Trophoblast cell (in vitro differentiated cells and primary cell): ENCODE measurements around the gene LRRFIP1.
"Not testable (repeated sequence)": the region's sequence is repeated elsewhere in the genome, so short reads cannot be mapped to it uniquely, and the experiment has no call there.

Source experiments
- DNase-seq, 2 donors: peaks; one replicate each; pipeline ENCODE4 v3.0.0-alpha.2; 2016
- H2AFZ ChIP-seq: 2 replicates; pipeline ENCODE4 v1.6.1; 2013; ENCODE audit warnings: low read length, moderate library complexity, mild to moderate bottlenecking; ENCODE audit not compliant: insufficient read depth, poor library complexity
- H2AK5ac ChIP-seq: 2 replicates; pipeline ENCODE4 v1.6.1; 2013; ENCODE audit warnings: mild to moderate bottlenecking, low read length
- H2BK120ac ChIP-seq: 2 replicates; pipeline ENCODE4 v1.6.1; 2013; ENCODE audit warnings: low read length, mild to moderate bottlenecking, moderate library complexity; ENCODE audit not compliant: insufficient read depth, poor library complexity
- H2BK12ac ChIP-seq: 2 replicates; pipeline ENCODE4 v1.6.1; 2013; ENCODE audit warnings: mild to moderate bottlenecking, low read length, moderate library complexity
- H2BK5ac ChIP-seq: 2 replicates; pipeline ENCODE4 v1.6.1; 2013; ENCODE audit warnings: low read length, low read depth, moderate library complexity, mild to moderate bottlenecking; ENCODE audit not compliant: poor library complexity
- H3K14ac ChIP-seq: 2 replicates; pipeline ENCODE4 v1.6.1; 2013; ENCODE audit warnings: mild to moderate bottlenecking, low read length
- H3K18ac ChIP-seq: 2 replicates; pipeline ENCODE4 v1.6.1; 2013; ENCODE audit warnings: mild to moderate bottlenecking, low read length
- H3K23ac ChIP-seq: 2 replicates; pipeline ENCODE4 v1.6.1; 2013; ENCODE audit warnings: low read length
- H3K27ac ChIP-seq: 2 replicates; pipeline ENCODE4 v1.5.1; 2013; ENCODE audit warnings: low read depth, mild to moderate bottlenecking, inconsistent platforms, low read length, moderate library complexity
- H3K27me3 ChIP-seq: 2 replicates; pipeline ENCODE4 v1.6.1; 2013; ENCODE audit warnings: inconsistent platforms, mild to moderate bottlenecking, low read length, moderate library complexity; ENCODE audit not compliant: insufficient read depth
- H3K36me3 ChIP-seq, 2 experiments: 1 replicate in 1 of 2; 2 replicates in 1 of 2; pipeline ENCODE4 v1.6.1; 2013; ENCODE audit warnings: low read length in 2 of 2, mild to moderate bottlenecking in 2 of 2, moderate library complexity in 1 of 2; ENCODE audit not compliant: insufficient read depth in 2 of 2, control insufficient read depth in 1 of 2
- H3K4ac ChIP-seq: 2 replicates; pipeline ENCODE4 v1.6.1; 2013; ENCODE audit warnings: low read depth, mild to moderate bottlenecking, low read length, moderate library complexity
- H3K4me1 ChIP-seq, 2 experiments: 1 replicate in 1 of 2; 2 replicates in 1 of 2; pipeline ENCODE4 v1.6.1; 2013; ENCODE audit warnings: low read length in 2 of 2, mild to moderate bottlenecking in 2 of 2, moderate library complexity in 1 of 2; ENCODE audit not compliant: insufficient read depth in 2 of 2, control insufficient read depth in 1 of 2
- H3K4me2 ChIP-seq: 2 replicates; pipeline ENCODE4 v1.6.1; 2013; ENCODE audit warnings: inconsistent platforms, mild to moderate bottlenecking, low read length, moderate library complexity
- H3K4me3 ChIP-seq: 2 replicates; pipeline ENCODE4 v1.5.1; 2013; ENCODE audit warnings: mild to moderate bottlenecking, low read depth, low read length, inconsistent platforms
- H3K79me1 ChIP-seq: one replicate; pipeline ENCODE4 v1.6.1; 2013; ENCODE audit warnings: low read length
- H3K79me2 ChIP-seq: 2 replicates; pipeline ENCODE4 v1.6.1; 2013; ENCODE audit warnings: low read length, mild to moderate bottlenecking; ENCODE audit not compliant: control insufficient read depth, insufficient read depth, poor library complexity
- H3K9ac ChIP-seq: 2 replicates; pipeline ENCODE4 v1.6.1; 2013; ENCODE audit warnings: mild to moderate bottlenecking, low read length
- H3K9me3 ChIP-seq: 2 replicates; pipeline ENCODE4 v1.6.1; 2013; ENCODE audit warnings: low read depth, mild to moderate bottlenecking, control low read depth, inconsistent platforms, low read length; ENCODE audit not compliant: insufficient read depth
- H4K12ac ChIP-seq: 2 replicates; pipeline ENCODE4 v1.6.1; 2013; ENCODE audit warnings: low read depth, mild to moderate bottlenecking, low read length, moderate library complexity
- H4K8ac ChIP-seq: 2 replicates; pipeline ENCODE4 v1.6.1; 2013; ENCODE audit warnings: low read depth, mild to moderate bottlenecking, low read length, moderate library complexity
- H4K91ac ChIP-seq: one replicate; pipeline ENCODE4 v1.6.1; 2013; ENCODE audit warnings: low read depth, mild to moderate bottlenecking, low read length, moderate library complexity
- WGBS: extraction: QIAGEN DNeasy Blood & Tissue Kit; methylation state at CpG from one replicate; pipeline ENCODE4 v1.1.7; 2013; ENCODE audit warnings: missing lambda C conversion rate; ENCODE audit not compliant: insufficient read length, insufficient coverage; ENCODE audit errors: extremely low coverage; 5-methylcytosine and 5-hydroxymethylcytosine counted together

Gene LRRFIP1

GRCh38 chr2:237604391-237604790, 23.0 kb upstream of the LRRFIP1 start:
- WGBS: no CpG with 5 or more reads among the region's 11 CpGs
- DNase-seq: no peak
- H3K18ac ChIP-seq: no peak overlapping the region
- H3K23ac ChIP-seq: no peak overlapping the region
- H2BK120ac ChIP-seq: no peak overlapping the region
- peaks cover 4% of the 10 kb centered on the region for H3K9me3 ChIP-seq
- no peak overlapping the region for H3K9ac ChIP-seq
- no peaks in the 10 kb centered on the region for H3K36me3 ChIP-seq
- no peak overlapping the region for H4K91ac ChIP-seq
- no peak overlapping the region for H2BK5ac ChIP-seq
- H4K12ac ChIP-seq: no peak overlapping the region
- H3K79me2 ChIP-seq: no peaks in the 10 kb centered on the region
- no peak overlapping the region for H3K27ac ChIP-seq
- H3K4me3 ChIP-seq: no peak overlapping the region
- H2BK12ac ChIP-seq: no peak overlapping the region
- H2AFZ ChIP-seq: no peak overlapping the region
- H3K4me2 ChIP-seq: no peak overlapping the region
- H3K4ac ChIP-seq: no peak overlapping the region
- H3K79me1 ChIP-seq: peaks cover 2% of the 10 kb centered on the region
- H4K8ac ChIP-seq: no peak overlapping the region
- H3K27me3 ChIP-seq: no peaks in the 10 kb centered on the region
- H2AK5ac ChIP-seq: peak overlapping the region; percentile 1
- no peak overlapping the region for H3K14ac ChIP-seq
- peaks cover 17 to 22% of the 10 kb centered on the region in 2 experiments for H3K4me1 ChIP-seq

DNA sequence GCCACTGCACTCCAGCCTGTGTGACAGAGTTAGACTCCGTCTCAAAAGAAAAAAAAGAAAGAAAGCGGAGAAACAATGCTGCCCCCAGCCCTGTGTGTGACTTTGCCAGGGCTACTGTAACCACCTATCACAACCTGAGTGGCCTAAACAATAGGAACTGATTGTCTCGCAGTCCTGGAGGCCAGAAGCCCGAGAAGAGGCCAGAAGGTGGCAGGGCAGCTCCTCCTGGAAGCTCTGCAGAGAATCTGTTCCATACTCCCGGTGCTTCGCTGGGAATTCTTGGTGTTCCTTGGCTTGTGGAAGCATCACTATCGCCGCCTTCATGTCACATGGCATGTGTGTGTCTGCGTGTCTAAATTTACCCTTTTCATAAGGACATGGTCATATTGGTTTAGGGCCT, 22.4 kb upstream of the LRRFIP1 start:
- H4K8ac ChIP-seq: no peak overlapping the region
- H2AK5ac ChIP-seq: no peak overlapping the region
- no peak overlapping the region for H3K4ac ChIP-seq
- H2BK5ac ChIP-seq: no peak overlapping the region
- H3K23ac ChIP-seq: no peak overlapping the region
- no peaks in the 10 kb centered on the region for H3K27me3 ChIP-seq
- no peaks in the 10 kb centered on the region for H3K79me2 ChIP-seq
- H3K79me1 ChIP-seq: peaks cover 2% of the 10 kb centered on the region
- H3K9me3 ChIP-seq: peaks cover 4% of the 10 kb centered on the region
- no peak overlapping the region for H3K4me3 ChIP-seq
- no peak overlapping the region for H3K9ac ChIP-seq
- no peak overlapping the region for H2AFZ ChIP-seq
- WGBS: no CpG with 5 or more reads among the region's 9 CpGs
- no peak overlapping the region for H4K12ac ChIP-seq
- peak in 1 of 2 donors; percentile 41 for DNase-seq
- no peak overlapping the region for H3K14ac ChIP-seq
- H3K18ac ChIP-seq: no peak overlapping the region
- no peak overlapping the region for H3K4me2 ChIP-seq
- H4K91ac ChIP-seq: no peak overlapping the region
- H3K36me3 ChIP-seq: no peaks in the 10 kb centered on the region
- peaks cover 17 to 22% of the 10 kb centered on the region in 2 experiments for H3K4me1 ChIP-seq
- no peak overlapping the region for H2BK120ac ChIP-seq
- no peak overlapping the region for H2BK12ac ChIP-seq
- no peak overlapping the region for H3K27ac ChIP-seq

DNA sequence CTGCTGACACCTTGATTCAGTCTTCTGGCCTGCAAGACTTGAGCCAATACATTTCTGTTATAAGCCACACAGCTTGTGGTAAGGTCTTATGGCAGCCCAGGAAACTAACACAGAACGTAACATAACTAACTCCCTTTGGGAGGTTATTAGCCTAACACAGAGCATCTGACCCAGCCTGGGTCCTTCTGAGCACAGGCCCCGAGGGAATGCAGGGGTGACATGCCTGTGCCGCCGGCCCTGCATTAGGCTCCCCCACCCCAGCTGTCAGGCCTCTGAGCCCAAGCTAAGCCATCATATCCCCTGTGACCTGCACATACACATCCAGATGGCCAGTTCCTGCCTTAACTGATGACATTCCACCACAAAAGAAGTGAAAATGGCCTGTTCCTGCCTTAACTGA, 20.9 kb upstream of the LRRFIP1 start:
- H4K91ac ChIP-seq, H3K36me3 ChIP-seq, H3K9me3 ChIP-seq, H3K18ac ChIP-seq, H3K23ac ChIP-seq, H4K8ac ChIP-seq, H2BK12ac ChIP-seq, H3K4ac ChIP-seq, H2BK5ac ChIP-seq, H2AFZ ChIP-seq, H4K12ac ChIP-seq, H3K9ac ChIP-seq, H2BK120ac ChIP-seq, H3K79me2 ChIP-seq, H3K4me2 ChIP-seq, DNase-seq, H3K4me3 ChIP-seq, H3K79me1 ChIP-seq, H3K27me3 ChIP-seq, H3K27ac ChIP-seq, H2AK5ac ChIP-seq, H3K14ac ChIP-seq: not testable (repeated sequence)
- peaks cover 7 to 15% of the 10 kb centered on the region in 2 experiments for H3K4me1 ChIP-seq
- WGBS: no CpG with 5 or more reads among the region's 4 CpGs

- H2AK5ac ChIP-seq: peak overlapping the region; percentile 38
- H3K4me3 ChIP-seq: no peak overlapping the region
- no peaks in the 10 kb centered on the region for H3K27me3 ChIP-seq
- WGBS: no CpG with 5 or more reads among the region's 10 CpGs
- peak overlapping the region; percentile 9 for H3K18ac ChIP-seq
- H3K79me2 ChIP-seq: no peaks in the 10 kb centered on the region
- no peak overlapping the region for H4K8ac ChIP-seq
- peak overlapping the region; percentile 55 for H4K12ac ChIP-seq
- no peak overlapping the region for H3K4me2 ChIP-seq
- DNase-seq: no peak
- no peaks in the 10 kb centered on the region for H3K36me3 ChIP-seq
- peak overlapping the region; percentile 45 for H2BK5ac ChIP-seq
- H3K27ac ChIP-seq: peak overlapping the region; percentile 89
- peaks cover 26% of the 10 kb centered on the region for H3K79me1 ChIP-seq
- peak overlapping the region; percentile 80 for H2BK120ac ChIP-seq
- H3K23ac ChIP-seq: no peak overlapping the region
- H2AFZ ChIP-seq: no peak overlapping the region
- peak overlapping the region; percentile 10 for H3K4ac ChIP-seq
- H4K91ac ChIP-seq: peak overlapping the region; percentile 78
- H3K4me1 ChIP-seq: peaks cover 31 to 36% of the 10 kb centered on the region in 2 experiments
- no peaks in the 10 kb centered on the region for H3K9me3 ChIP-seq
- H3K14ac ChIP-seq: peak overlapping the region; percentile 5
- no peak overlapping the region for H3K9ac ChIP-seq
- H2BK12ac ChIP-seq: peak overlapping the region; percentile 41
Observed at GRCh38 chr2:237612527-237613357, 14.6 kb upstream of the LRRFIP1 start.
